ENCODE measurements around the gene DHX30.

DNA sequence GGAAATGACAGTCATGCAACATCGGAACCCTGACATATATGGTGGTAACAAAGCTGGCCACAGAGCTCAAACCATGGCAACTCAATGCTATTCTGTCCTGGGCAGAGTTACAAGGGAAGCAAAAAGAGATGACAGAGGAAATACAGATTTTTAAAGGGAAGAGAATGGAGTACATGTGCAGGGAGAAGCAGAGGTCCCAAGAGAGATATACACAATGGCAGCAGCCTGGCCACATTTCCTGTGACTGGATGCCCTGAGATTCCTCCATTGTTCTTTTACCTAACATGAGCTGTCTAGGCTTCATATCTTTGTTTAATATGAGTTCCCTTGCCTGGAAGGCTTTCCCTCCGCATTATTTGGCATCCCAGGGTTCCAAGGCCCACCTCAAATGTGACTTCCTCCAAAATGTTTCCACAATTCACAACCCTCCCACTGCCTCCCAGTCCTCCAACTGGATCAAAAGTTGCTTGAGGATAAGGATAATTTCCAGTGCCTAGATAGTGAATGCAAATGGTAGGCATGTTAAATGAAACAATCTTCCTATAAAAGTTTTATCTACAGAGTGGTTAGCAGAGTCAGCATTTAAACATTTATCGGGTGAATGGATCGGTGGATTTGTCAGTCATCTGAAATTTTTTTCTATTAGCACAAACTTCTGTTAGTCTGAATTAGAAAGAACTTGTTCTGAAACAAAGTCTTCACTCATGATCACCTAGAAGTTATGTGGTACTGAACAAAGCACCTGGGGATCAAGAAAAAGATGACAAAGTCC is 86.2 kb downstream of the DHX30 start:
- TF ChIP-seq EZH2 (IDR thresholded peaks at IDR 0.05; ENCODE audit: low read length, missing control alignments) (no peak), CTCF (conservative IDR thresholded peaks at IDR 0.05 in 1 of 2, IDR thresholded peaks at IDR 0.05 in 1 of 2; ENCODE audit: low read depth in 1 of 2, low read length in 2 of 2) (no peak)

Measured in fibroblast of lung (primary cell).